SK-N-MC (cell line): Measurements from ENCODE around the gene EBPL.

Source experiments
- DNase-seq: peaks from one replicate; pipeline ENCODE4 v3.0.0-alpha.2; 2011; ENCODE audit warnings: low read depth, low spot score
- H3K27ac ChIP-seq: fragments of 200-600 bp; sonication (generic); 2 replicates; pipeline ENCODE4 v1.5.1; 2016; ENCODE audit warnings: mixed run types
- H3K36me3 ChIP-seq: fragments of 200-600 bp; sonication (generic); 2 replicates; pipeline ENCODE4 v1.6.1; 2017; ENCODE audit warnings: antibody characterized with exemption, low read length, mixed read lengths; ENCODE audit not compliant: insufficient read depth
- H3K4me3 ChIP-seq: fragments of 200-600 bp; sonication (generic); 2 replicates; pipeline ENCODE4 v1.5.1; 2016
- H3K9ac ChIP-seq: fragments of 200-600 bp; sonication (generic); 2 replicates; pipeline ENCODE4 v1.8.0; 2017; ENCODE audit warnings: mixed run types, mixed read lengths; ENCODE audit not compliant: insufficient read length
- H3K9me3 ChIP-seq: fragments of 200-600 bp; sonication (generic); 2 replicates; pipeline ENCODE4 v1.6.1; 2017; ENCODE audit warnings: low read depth, mild to moderate bottlenecking, antibody characterized with exemption, low read length, moderate library complexity, mixed read lengths
- EZH2 ChIP-seq: fragments of 200-600 bp; sonication (generic); IDR thresholded peaks from one replicate; pipeline ENCODE4 v1.6.1; 2017; ENCODE audit warnings: antibody characterized with exemption
- FOXP2 ChIP-seq: optimal IDR thresholded peaks from 2 replicates; pipeline ENCODE3; 2011; ENCODE audit warnings: mild to moderate bottlenecking, moderate library complexity; ENCODE audit not compliant: insufficient read depth; ENCODE audit errors: extremely low read length, control extremely low read depth
- POLR2AphosphoS5 ChIP-seq: IDR thresholded peaks from 2 replicates; pipeline ENCODE4 v1.6.1; 2012; ENCODE audit warnings: mild to moderate bottlenecking, low read depth, low read length, borderline replicate concordance

Gene EBPL

DNA sequence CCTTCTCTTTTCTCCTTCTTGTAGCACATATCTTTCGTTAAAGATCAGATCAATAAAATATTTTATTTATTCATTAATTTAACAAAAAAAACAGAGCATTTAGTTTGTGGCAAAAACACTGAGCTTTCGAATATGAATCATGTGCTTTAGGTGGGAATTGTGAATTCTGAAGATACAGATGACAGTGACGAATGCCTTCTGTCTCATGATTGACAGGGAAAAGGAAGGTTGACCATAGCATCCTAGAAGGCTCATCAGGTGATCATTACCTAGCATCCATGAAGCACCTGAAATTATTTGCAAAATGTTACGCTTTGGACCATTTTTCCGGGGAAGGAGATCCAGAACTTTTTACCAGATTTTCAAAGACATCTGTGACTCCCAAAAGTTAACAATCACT lies 59.1 kb downstream of the EBPL start:
- H3K9ac ChIP-seq, result no peak overlapping the region
- H3K9me3 ChIP-seq, result no peaks in the 10 kb centered on the region
- H3K36me3 ChIP-seq, result no peaks in the 10 kb centered on the region
- no peak for DNase-seq
- H3K4me3 ChIP-seq, result no peak overlapping the region
- TF ChIP-seq FOXP2 (no peak), POLR2AphosphoS5 (no peak), EZH2 (no peak)
- H3K27ac ChIP-seq, result no peak overlapping the region

DNA sequence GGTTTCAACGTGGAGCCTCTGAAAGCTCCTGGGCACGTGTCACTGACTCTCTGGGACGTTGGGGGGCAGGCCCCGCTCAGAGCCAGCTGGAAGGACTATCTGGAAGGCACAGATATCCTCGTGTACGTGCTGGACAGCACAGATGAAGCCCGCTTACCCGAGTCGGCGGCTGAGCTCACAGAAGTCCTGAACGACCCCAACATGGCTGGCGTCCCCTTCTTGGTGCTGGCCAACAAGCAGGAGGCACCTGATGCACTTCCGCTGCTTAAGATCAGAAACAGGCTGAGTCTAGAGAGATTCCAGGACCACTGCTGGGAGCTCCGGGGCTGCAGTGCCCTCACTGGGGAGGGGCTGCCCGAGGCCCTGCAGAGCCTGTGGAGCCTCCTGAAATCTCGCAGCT lies 60.7 kb downstream of the EBPL start:
- Histone ChIP-seq H3K4me3 (no peak overlapping the region), H3K36me3 (no peaks in the 10 kb centered on the region), H3K27ac (no peak overlapping the region), H3K9me3 (no peaks in the 10 kb centered on the region), H3K9ac (no peak overlapping the region)
- no peak for DNase-seq
- TF ChIP-seq FOXP2, result no peak

DNA sequence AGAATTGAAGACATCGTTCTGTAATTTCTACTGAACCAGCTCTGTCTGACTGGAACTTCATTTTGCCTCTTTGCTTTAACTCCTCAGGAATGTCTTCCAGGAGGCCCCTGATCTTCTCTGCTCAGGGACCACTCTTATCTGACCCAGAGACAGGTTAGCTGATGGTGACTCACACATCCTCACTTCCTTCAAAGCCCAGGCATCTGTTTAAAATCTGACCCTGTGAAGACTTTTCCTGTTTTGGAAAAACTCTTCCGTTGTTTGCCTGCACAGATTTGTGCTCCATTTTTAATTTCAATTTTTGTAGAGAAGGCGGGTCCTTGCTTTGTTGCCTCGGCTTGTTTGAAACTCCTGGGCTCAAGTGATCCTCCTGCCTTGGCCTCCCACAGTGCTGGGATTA lies 61.3 kb downstream of the EBPL start:
- no peaks in the 10 kb centered on the region for H3K36me3 ChIP-seq
- no peak overlapping the region for H3K27ac ChIP-seq
- no peak overlapping the region for H3K4me3 ChIP-seq
- H3K9me3 ChIP-seq, result no peaks in the 10 kb centered on the region
- DNase-seq, result no peak
- no peak for TF ChIP-seq POLR2AphosphoS5
- no peak overlapping the region for H3K9ac ChIP-seq

DNA sequence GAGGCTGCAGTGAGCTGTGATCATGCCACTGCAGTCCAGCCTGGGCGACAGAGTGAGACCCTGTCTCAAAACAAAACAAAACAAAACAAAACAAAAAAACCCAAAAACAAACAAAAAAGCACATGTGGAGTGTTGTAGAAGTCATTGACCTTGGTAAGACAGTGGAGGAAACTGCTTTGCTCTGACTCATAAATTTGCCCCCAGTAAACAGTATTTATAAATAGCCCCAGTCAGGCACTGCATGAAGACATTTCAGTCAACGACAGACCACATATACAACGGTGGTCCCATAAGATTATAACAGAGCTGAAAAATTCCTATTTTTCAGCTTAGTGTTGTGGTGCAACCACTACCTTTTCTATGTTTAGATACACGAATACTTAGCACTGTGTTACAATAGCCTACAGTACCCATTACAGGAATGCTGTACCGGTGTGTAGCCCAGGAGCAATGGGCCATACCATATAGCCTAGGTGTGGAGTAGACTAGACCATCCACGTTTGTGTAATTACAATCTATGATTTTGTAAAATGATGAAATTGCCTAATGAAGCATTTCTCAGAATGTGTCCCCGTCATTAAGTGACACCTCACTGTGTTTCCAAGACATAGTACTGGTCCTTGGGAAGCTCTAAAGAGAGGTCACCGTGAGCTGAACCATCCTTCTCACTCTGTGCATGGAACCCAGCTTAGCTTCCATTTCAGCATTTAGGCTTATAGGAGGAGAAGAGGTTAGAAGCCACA lies 61.9 kb downstream of the EBPL start:
- Histone ChIP-seq H3K4me3 (no peak overlapping the region), H3K27ac (no peak overlapping the region), H3K9ac (no peak overlapping the region), H3K9me3 (no peaks in the 10 kb centered on the region), H3K36me3 (no peaks in the 10 kb centered on the region)
- TF ChIP-seq FOXP2, result no peak
- TF ChIP-seq EZH2, result no peak
- DNase-seq, result no peak

DNA sequence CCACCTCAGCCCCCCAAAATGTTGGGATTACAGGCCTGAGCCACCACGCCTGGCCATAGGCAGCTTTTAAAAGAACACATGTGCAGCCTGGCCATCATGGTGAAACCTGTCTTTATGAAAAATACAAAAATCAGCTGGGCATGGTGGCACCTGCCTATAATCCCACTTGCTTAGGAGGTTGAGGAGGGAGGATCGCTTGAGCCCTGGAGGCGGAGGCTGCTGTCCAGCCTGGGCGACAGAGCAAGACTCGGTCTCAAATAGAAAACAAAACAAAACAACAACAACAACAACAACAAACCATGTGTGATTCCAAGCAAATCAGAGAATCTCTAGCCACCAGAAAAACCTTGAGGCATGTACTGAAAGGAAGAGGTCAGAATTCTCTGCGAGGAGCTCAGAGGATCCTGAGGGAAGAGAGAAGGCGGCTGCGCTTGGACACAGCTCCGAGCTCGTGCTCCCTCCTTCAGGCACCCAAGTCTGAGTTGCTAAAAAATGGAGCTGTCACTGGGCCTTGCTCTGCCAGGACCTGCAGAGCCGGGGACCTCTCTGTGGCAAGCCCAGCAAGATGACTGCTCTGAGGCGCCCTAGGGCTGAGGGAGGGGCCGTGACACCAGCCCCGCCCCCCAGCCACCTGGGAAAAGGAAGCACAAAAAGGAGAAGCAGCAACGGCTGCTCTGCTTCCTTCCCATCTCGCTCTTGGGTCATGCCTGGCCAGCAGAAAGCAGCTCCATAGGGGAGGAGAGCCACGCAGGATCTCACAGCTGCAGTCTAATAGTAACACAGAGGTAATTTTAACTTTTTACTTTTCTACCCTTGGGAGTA lies 63.2 kb downstream of the EBPL start, which contains the start of gene ARL11:
Gene ARL11, plus strand, starts transcription at position 677 of the 822 bp plus-strand sequence. CDS start 1,941 bp downstream, outside the sequence.
- no peak within 1 kb of the TSS for H3K27ac ChIP-seq
- H3K36me3 ChIP-seq, result no peaks in the 10 kb centered on the region
- TF ChIP-seq EZH2 (no peak), POLR2AphosphoS5 (no peak), FOXP2 (no peak)
- DNase-seq, result no peak
- no peak within 1 kb of the TSS for H3K4me3 ChIP-seq
- H3K9ac ChIP-seq, result no peak within 1 kb of the TSS
- H3K9me3 ChIP-seq, result no peaks in the 10 kb centered on the region

DNA sequence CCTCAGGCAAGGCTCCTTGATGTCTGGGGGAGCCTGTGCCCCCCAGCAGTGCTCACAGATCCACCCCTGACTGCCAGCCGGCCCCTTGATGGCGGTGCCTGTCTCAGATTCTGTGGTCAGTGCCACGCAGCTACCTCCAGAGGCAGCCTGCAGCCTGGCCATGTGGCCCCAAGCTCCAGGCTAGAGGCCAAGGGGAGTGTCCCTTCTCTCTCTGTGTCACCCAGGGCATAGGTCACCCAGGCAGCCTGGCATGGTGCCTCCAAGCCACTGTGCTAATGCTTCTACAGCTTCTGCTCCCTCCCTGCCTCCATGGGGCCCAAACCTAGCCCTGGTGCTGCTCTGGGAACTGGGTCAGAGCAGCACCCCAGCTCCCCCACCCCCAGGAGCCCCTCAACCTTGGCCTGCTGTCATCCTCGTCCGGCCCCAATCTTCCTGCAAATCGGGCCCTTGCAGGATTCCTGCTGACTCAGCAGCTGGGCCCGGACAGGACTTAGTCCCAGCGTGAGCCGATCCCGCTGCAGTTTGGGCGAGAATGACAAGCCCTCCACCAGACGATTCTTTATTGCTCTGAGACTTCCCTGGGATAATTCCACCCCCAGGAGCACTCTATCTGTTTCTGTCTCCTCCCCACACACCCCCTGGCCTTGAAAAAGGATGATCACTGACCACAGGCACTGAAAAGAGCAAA lies 65.8 kb downstream of the EBPL start:
- no peak overlapping the region for H3K27ac ChIP-seq
- no peak overlapping the region for H3K9ac ChIP-seq
- DNase-seq, result no peak
- H3K4me3 ChIP-seq, result no peak overlapping the region
- H3K36me3 ChIP-seq, result no peaks in the 10 kb centered on the region
- H3K9me3 ChIP-seq, result no peaks in the 10 kb centered on the region
- no peak for TF ChIP-seq EZH2
- no peak for TF ChIP-seq FOXP2
- TF ChIP-seq POLR2AphosphoS5, result no peak

DNA sequence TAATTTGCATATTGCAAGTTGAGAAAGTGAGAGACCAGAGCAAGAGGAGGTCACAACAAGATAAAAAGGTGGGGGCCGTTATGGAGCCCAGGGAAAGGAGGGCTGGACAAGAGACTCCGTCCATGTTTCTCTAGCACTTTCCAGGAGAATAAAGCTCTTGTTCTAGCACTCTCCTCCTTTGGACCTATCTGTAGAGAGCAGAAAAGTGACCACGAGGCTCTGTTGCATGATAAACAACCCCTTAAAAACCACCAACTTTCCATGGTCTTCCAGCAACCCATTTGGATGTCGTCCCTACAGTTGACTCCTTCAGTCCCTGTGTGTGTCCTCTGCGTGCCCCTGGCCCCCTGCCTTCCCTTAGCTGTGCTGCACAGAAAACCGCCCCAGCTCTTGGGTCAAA lies 67.1 kb downstream of the EBPL start:
- Histone ChIP-seq H3K36me3 (no peaks in the 10 kb centered on the region), H3K27ac (no peak overlapping the region), H3K9me3 (no peaks in the 10 kb centered on the region), H3K4me3 (no peak overlapping the region), H3K9ac (no peak overlapping the region)
- DNase-seq, result no peak
- TF ChIP-seq EZH2, result no peak
- TF ChIP-seq POLR2AphosphoS5, result no peak
- TF ChIP-seq FOXP2, result no peak

DNA sequence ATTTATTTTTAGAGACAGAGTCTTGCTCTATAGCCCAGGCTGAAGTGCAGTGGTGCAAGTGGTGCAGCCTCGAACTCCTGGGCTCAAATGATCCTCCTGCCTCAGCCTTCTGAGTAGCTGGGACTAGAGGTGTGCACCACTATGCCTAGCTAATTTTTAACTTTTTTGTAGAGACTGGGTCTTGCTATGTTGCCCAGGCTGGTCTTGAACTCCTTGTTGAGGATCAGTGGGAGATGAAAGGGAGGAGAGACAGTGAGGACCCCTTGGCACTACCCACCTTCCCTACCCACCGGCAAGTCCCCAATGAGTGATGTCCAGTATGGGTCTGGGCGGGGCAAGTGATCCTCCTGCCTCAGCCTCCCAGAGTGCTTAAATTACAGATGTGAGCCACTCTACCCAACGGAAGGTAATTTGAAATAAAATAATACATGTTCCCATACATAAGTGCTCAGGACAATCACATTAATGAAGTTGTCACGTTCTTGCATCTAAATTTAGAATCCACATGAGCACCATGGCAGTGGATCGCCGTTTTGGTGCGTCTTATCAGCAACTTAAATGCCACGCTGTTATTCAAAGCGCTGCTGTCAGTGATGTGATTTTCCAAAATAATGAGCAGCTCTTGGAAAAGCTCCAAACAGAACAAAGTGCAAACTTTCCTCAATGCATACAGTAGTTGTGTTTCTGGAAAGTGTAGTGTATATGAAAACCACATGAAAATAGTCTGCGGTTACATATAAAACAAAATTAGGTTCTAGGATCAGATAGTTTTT lies 68.9 kb downstream of the EBPL start:
- TF ChIP-seq FOXP2 (no peak), POLR2AphosphoS5 (no peak), EZH2 (no peak)
- no peak for DNase-seq

More for the DNA sequence above, 68.9 kb downstream of the EBPL start:
- Histone ChIP-seq H3K9ac (no peak overlapping the region), H3K36me3 (no peaks in the 10 kb centered on the region), H3K9me3 (no peaks in the 10 kb centered on the region), H3K4me3 (no peak overlapping the region), H3K27ac (no peak overlapping the region)
